ENCODE measurements around the gene EPSTI1. TPM values are rescaled to one million over a fixed set of nuclear protein-coding genes. Genes with fewer than 3 reads are reported as not detected.

Gene EPSTI1
- total and polyA plus RNA-seq, 8 donors, result 0.83 to 9.7 (median 2.1) TPM

- 45 to 54% methylated on average over 6 of the region's 6 CpGs for WGBS, 2 donors
- H3K27me3 ChIP-seq, result no peaks in the 10 kb centered on the region
- intact Hi-C loops (cut with DNase I), result loop anchor here in 1 of 3 donors (10.0 kb wide), 1 partner anchor 834 kb away; no protein-coding TSS in a partner anchor
- no peak for FAIRE-seq
- no peak overlapping the region for H3K27ac ChIP-seq
- peak; percentile 37 to 64 (median 48) for TF ChIP-seq CTCF (IDR thresholded peaks at IDR 0.05)
- H3K9me3 ChIP-seq, result no peaks in the 10 kb centered on the region
- DNase-seq, result no peak
- no peak overlapping the region for H3K4me3 ChIP-seq
- no peaks in the 10 kb centered on the region for H3K36me3 ChIP-seq
- peak; percentile 70 to 82 (median 77) for ATAC-seq
- H3K4me1 ChIP-seq, result peaks cover 0 to 3% (median 0%) of the 10 kb centered on the region in 3 donors
Measured at GRCh38 chr13:42970824-42971690, 21.0 kb downstream of the EPSTI1 start.

- TF ChIP-seq CTCF (IDR thresholded peaks at IDR 0.05), result peak; percentile 49 to 74 (median 61)
- Histone ChIP-seq H3K36me3 (no peaks in the 10 kb centered on the region), H3K4me3 (no peak overlapping the region), H3K4me1 (peaks cover 0 to 3% (median 0%) of the 10 kb centered on the region in 3 donors), H3K9me3 (no peaks in the 10 kb centered on the region), H3K27me3 (no peaks in the 10 kb centered on the region), H3K27ac (no peak overlapping the region)
- ATAC-seq (peak; percentile 86 to 95 (median 92)), DNase-seq (peak; percentile 49 to 92 (median 74)), FAIRE-seq (no peak)
- WGBS, 2 donors, result 38 to 40% methylated on average over 12 of the region's 12 CpGs
- intact Hi-C loops (cut with DNase I), result loop anchor here in 1 of 3 donors (10.0 kb wide), 1 partner anchor 835 kb away; no protein-coding TSS in a partner anchor
Measured at GRCh38 chr13:42969565-42970172, 22.4 kb downstream of the EPSTI1 start.

GRCh38 chr13:42968906-42969305 is 23.1 kb downstream of the EPSTI1 start:
- no peak overlapping the region for H3K27ac ChIP-seq
- intact Hi-C loops (cut with DNase I), result no loop called here
- no peak for FAIRE-seq

GRCh38 chr13:42967660-42968059 is 24.4 kb downstream of the EPSTI1 start:
- intact Hi-C loops (cut with DNase I), result no loop called here
- no peak for FAIRE-seq
- peak in 3 of 4 donors; percentile 51 to 59 (median 51) for ATAC-seq
- Histone ChIP-seq H3K4me3 (no peak overlapping the region), H3K27me3 (no peaks in the 10 kb centered on the region), H3K27ac (no peak overlapping the region), H3K36me3 (no peaks in the 10 kb centered on the region), H3K4me1 (peaks cover 0 to 3% (median 0%) of the 10 kb centered on the region in 3 donors), H3K9me3 (no peaks in the 10 kb centered on the region)
- DNase-seq, result no peak
- no peak for TF ChIP-seq CTCF (IDR thresholded peaks at IDR 0.05)
- WGBS, 2 donors, result 43 to 48% methylated on average over 5 of the region's 5 CpGs

More at GRCh38 chr13:42968906-42969305, 23.1 kb downstream of the EPSTI1 start:
- Histone ChIP-seq H3K4me3 (no peak overlapping the region), H3K27me3 (no peaks in the 10 kb centered on the region), H3K4me1 (peaks cover 0 to 3% (median 0%) of the 10 kb centered on the region in 3 donors), H3K36me3 (no peaks in the 10 kb centered on the region), H3K9me3 (no peaks in the 10 kb centered on the region)
- peak in 2 of 6 donors; percentile 18 to 39 for DNase-seq
- TF ChIP-seq CTCF (IDR thresholded peaks at IDR 0.05), result no peak
- WGBS, 2 donors, result 45 to 47% methylated on average over 8 of the region's 8 CpGs
- ATAC-seq, result peak; percentile 51 to 76 (median 62)
